GM19372 (cell line): ENCODE measurements around the gene RFX8.
"Not testable (repeated sequence)": the region's sequence is repeated elsewhere in the genome, so short reads cannot be mapped to it uniquely, and the experiment has no call there.

ENCODE experiments used
- ATAC-seq: cut with Tn5 transposase; IDR thresholded peaks from one replicate; pipeline ENCODE4 v1.9.1; 2021; ENCODE audit warnings: mild to moderate bottlenecking, low read depth, moderate library complexity; ENCODE audit not compliant: unreplicated experiment

The RFX8 gene

GRCh38 chr2:101474731-101475384 is at the start of gene RFX8:
Gene RFX8 (minus strand): TSS chr2:101475112. CDS start chr2:101466848, 8,264 bp downstream.
- ATAC-seq, result no peak

DNA sequence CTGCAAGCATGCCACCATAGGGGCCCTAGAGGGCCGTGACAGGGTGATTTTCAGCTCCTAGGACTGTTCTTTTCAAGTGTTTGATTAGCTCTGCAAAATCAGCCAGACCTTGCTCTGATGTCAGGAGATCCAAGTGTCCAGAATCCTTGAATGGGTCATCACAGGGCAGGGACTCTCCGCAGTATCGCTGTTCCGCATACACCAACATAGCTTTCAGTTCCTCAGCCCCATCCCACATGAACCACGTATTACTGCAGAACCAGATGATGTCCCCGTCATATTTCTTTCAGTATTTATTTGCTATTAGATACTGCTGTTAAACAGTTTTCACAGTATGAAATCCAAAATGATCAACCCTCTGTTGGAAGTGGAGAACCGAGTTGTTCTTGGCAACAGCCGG is 46.6 kb upstream of the RFX8 start:
- ATAC-seq, result no peak

DNA sequence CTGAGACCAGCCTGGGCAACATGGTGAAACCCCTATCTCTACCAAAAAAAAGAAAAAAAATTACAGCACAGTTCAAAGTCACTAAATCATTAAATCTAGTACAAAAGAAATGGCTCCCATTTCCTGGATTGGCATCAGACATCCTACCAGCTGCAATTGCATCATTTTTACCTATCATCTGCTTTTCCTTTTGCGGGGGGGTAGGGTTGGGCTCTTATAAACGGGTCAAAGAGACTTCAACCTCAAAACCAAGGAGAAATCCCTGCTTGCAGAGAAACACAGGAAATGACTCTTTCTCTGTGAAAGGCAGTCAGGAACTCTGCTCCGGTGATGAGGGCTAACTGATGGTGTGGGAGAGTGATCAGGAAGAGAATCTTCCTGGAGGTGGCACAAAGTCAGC is 45.3 kb upstream of the RFX8 start:
- no peak for ATAC-seq

DNA sequence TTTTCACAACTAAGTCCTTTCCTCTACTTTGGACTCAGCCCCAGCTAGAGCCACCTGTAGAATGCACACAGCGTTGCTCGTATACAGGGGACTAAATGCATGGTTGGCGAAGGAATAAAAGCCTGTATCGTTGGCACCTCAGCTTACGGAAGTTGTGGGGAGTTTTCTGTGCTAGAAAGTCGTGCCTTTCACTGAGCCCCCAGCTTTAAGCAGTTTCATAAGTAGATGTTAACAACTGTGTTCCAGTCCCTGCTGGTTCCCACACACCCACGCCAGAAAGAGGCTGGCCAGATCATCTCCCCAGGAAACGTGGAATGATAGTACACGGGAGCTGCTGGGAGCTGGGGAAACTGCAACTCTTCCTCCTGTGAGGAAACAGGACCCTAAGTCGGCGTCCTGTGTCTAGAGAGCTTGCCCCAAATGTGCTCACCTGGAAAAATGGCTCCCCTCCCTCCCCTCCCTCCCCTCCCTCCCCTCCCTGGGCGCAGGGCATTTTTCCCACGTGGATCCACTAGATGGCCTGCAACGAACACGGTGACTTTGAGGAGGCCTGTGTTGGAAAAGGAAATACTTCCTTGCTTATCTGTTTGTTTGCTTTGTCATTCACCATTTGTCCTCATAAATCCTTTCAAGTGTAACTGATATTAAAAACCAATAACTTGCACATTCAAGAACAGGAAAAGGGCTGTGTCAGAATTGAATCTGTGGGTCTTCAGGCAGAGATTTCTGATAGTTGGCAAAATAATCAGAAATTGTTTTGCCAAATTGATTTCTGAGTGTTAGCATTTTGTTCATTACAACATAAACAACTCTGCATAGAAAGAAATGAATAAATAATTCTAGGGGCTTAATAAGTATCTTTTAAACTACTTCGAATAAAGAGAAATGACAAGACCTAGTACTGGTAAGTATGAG is 43.9 kb upstream of the RFX8 start:
- ATAC-seq, result no peak

DNA sequence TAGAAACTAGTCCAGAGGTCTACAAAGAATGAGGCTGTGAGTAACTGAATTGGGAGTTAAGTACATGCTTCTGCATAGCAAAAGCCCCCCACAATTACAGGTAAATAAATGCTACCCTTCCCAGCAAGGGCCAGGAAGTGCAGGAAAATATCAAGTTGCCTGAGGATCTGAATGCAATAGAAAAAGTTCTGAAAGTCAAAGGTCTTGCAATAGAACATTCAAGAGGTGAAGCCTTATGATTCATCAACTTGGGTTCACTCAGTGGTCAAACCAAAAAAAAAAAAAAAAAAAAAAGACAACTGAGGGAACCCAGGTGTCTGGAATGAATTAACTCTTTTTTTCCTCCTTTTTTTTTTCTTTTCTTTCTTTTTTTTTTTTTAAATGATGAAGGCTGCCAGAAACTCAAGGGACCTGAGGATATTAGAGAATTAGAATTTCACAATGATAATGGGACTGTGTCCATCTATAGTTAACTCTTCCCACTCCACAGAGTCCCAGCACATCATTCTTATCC is 42.9 kb upstream of the RFX8 start:
- ATAC-seq, result no peak

DNA sequence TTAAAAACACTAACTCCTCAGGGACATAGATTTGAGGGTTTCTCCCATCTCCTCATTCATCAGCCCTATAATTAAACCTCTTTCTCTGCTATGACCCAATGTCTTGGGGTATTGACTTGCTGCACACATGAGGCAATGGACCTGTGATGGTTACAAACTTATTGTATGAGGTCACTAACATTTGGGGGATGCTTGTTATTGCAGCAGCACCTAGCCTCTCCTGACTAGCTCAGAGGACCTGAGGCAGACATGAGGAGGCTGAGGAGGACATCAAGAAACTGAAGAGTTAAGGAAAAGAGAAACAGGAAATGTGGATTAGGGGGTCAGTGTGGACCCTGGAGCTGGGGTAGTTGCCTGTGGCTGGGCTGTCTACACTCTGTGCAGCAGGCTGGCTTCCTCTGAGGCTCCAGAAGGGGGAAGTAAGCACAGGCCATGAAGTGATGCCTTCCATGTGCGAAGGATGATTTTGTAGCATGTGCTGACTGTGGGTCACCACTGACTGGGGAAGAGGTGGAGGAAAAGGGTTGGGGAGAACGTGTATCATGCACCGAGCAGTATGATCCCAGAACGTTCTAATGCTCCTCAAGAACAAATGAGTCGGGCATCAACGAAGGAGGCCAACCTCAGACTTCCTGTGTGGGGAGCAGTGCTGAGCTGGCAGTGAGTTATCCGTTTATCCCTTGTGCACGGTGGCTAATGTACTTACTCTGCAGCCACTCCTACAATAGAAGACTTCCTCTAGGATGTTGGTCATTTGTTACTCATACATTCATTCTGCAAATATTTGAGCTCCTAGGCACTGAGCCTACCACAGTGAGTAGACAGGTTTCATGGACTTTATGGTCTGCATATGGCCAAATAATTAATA is 42.1 kb upstream of the RFX8 start:
- no peak for ATAC-seq

GRCh38 chr2:101516349-101516748 is 41.4 kb upstream of the RFX8 start:
- no peak for ATAC-seq

DNA sequence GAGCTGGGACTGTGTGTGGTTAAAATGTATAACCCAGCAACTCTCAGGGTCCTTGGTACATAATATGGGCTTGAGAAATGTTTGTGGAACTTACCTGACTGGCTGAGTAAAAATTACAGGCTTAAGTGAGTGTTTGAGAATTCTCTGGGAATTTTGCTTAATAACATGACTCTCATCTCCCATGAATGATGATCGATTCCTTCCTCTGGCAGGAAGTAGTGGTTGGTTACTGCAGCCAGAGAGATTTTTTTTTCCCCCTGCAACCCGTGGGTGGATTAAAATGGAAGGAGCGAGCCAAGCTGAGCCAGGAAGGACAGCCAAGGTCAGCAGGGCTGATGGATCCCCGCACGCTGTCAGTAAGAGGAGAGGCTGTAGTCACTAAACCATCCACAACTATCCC is 40.6 kb upstream of the RFX8 start:
- no peak for ATAC-seq

GRCh38 chr2:101512993-101513392 is 38.1 kb upstream of the RFX8 start:
- no peak for ATAC-seq

GRCh38 chr2:101511381-101511780 is 36.5 kb upstream of the RFX8 start:
- no peak for ATAC-seq

DNA sequence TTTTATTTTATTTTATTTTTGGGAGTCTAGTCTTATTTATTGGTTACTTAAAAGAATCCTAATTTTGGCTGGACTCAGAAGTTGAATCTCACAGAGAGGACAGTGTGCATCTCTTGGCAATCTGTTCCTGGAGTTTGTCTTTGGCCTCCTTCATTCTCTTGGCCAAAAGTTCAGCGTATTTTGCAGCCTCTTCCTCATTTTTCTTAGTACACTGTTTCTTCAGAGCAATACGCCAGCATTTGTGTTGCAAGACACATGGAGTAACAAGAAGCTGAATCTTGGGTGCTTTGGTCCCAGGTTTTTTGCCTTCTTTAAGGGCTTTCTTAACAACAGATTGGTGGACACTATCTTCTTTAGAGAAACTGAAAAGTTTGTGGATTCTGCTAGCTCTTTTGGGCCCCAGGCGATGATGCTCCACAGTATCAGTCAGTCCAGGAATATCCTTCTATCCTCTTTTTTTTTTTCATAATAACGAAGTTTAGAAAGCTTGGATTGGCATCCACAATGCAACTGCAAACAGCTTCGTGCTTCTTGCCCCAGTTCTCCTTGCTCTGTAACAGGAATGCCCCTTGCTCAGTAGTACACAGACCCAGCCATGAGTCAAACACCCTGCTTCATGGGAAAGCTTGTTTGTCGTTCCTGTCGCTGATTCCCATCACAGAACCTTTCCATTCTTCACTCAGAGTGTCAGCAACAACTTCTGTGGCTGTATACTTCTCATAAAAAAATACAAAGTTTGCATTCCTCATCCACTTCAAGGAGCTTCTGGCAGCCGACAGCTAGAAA is 34.8 kb upstream of the RFX8 start:
- ATAC-seq, result no peak

DNA sequence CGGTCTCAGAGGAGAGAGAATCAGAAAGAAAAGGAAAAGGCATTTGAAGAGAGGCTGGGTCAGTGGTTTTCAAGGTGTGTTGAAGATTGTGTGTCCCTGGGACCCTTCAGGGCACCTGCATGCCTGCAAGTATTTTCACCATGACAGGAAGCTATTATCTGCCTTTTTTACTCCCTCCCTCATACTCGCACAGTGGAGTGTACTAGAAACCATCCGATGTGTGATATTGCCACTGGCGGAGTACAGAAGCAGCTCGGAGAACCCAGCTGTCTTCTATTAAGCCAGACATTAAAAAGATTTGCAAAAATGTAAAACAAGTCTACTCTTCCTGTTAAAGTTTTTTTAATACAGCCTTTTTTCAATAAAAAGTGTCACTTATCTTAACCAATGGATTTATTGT is 33.7 kb upstream of the RFX8 start:
- no peak for ATAC-seq

- not testable (repeated sequence) for ATAC-seq
Observed at GRCh38 chr2:101505276-101505675, 30.4 kb upstream of the RFX8 start.

DNA sequence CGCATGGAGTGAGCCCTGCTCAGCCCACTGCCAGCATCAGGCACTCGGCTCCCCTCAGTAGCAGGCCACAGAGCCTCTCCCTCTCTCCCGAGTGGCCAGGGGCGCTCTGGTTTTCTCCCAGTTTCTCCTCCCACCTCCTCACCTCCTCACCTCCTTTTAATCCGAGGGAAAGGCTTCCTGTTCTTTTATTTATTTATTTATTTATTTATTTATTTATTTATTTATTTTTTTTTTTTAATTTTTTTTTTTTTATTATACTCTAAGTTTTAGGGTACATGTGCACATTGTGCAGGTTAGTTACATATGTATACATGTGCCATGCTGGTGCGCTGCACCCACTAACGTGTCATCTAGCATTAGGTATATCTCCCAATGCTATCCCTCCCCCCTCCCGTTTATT is 29.8 kb upstream of the RFX8 start:
- ATAC-seq, result not testable (repeated sequence)

DNA sequence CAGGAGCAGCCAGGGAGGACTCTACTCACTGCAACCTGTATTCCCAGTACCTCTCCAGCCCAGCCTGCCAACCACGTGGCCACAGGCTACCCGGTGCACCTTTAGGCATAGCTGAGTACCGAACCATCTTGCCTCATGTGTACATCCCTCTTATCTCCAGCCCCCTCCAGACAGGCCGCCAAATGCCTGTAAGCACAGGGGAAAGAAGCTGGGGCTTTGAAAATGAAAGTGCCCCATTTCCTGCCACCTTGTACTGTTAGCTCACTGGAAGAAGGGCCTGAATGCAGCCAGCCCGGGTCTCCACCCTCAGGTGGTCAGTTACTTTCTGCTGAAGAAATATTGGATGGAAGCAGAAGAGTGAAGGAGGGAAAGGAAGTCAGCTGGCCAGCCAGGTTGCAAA is 27.2 kb upstream of the RFX8 start:
- no peak for ATAC-seq

DNA sequence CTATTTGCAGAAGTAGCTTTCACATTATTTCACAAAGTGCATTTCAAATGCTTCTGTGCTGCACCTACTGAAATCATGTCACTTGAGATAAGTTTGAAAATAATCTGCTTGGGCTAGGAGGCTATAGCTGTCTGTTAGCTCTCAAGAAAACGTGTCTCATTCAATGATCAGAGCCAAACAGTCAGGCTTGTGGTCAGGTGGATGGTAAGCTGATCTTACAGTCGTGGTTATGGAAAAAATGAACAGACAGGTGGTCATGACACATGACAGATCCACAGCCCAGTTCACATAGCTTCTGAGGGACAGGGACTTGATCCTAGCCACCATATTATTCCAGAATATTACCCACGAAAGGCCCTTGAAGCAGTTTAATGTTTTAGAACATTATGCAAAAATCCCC is 26.5 kb upstream of the RFX8 start:
- no peak for ATAC-seq

DNA sequence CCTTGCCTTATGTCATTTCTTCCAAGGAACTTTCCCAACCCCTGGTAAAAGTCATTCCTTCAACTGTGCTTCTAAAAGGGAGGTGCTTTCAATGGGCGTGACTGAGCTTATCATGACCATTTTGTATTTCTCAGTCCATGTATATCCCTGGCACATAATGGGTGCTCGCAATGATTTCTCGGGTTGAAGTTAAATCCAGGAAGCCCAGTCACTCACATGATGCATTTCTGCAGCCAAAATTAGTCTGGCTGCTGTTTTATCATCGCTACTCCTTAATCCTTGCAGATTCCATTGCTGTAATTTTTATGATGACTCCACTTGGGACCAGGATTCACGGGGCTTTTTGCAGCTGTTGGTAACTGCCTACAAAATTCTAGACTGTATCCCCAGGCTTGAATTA is 25.9 kb upstream of the RFX8 start:
- ATAC-seq, result no peak

DNA sequence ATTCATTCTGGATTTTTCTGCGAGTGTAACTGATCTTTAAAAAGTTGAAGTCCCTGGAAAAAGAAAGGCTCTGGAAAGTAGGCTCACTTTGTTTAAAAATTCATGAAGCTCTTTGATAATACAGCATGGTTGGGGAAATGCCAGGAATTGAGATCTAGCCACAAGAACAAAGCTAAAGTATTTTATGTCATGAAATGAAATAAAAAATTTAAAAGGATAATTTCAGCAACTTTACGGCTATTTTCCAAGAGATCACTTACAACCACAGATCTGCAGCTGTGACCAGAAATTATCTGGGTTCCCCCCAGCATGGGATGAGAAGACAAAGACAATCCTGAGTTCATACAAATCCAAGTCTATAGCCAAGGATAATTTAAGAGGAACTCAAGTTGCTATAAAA is 25.3 kb upstream of the RFX8 start:
- no peak for ATAC-seq

DNA sequence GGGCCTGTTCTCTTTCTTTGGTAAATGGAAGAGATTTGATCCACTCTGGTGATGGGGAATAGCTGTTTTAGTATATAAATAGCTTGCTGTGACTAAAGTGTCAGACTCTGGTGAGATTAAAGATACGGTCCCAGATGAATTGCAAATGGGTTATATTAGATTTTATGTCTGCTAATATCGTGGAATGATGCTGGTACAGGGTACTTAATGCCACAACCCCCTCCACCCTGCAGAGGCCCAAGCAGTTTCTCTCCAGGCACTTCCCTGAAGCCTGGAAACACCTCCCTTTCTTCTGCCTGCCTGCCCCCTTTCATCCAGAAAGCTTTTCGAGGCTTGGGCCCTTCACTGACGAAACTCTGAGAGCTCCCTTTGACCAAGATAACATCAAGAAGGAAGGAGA is 21.4 kb upstream of the RFX8 start:
- no peak for ATAC-seq

- no peak for ATAC-seq
Observed at GRCh38 chr2:101492936-101493473, 18.1 kb upstream of the RFX8 start.
